GM18867 (cell line): ENCODE measurements around the gene TULP4.
"Not testable (repeated sequence)": the region's sequence is repeated elsewhere in the genome, so short reads cannot be mapped to it uniquely, and the experiment has no call there.

Experiments used
- ATAC-seq: cut with Tn5 transposase; IDR thresholded peaks from one replicate; pipeline ENCODE4 v1.9.1; 2021; ENCODE audit warnings: mild to moderate bottlenecking, moderate library complexity; ENCODE audit not compliant: unreplicated experiment

TULP4 gene

DNA sequence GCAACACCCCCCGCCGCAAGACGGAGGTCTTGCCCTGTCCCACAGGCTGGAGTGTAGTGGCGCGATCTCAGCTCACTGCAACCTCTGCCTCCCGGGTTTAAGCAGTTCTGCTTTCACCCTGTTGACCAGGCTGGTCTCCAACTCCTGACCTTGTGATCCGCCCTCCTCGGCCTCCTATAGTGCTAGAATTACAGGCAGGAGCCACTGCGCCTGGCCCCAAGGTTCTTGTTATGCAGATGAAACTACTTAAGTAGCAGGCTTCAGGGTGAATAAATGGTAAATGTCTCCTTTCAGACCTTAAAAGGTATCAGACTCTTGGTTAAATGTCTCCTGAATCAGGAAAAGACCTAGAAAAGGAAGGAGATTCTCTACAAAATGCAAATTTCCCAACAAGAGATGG, 152.2 kb downstream of the TULP4 start:
- no peak for ATAC-seq

DNA sequence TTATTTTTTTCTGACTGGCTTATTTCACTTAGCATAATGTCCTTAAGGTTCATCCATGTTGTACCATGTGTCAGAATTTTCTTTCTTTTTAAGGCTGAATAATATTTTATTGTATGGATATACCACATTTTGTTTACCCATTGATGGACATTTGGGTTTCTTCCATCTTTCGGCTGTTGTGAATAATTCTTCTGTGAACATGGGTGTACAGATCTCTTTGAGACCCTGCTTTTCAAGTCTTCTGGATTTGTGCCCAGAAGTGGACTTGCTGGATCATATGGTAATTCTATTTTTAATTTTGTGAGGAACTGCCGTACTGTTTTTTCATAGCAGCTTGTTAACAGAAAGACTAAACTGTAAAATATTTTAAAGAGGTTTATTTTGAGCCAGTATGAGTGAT, 153.0 kb downstream of the TULP4 start:
- ATAC-seq = no peak

DNA sequence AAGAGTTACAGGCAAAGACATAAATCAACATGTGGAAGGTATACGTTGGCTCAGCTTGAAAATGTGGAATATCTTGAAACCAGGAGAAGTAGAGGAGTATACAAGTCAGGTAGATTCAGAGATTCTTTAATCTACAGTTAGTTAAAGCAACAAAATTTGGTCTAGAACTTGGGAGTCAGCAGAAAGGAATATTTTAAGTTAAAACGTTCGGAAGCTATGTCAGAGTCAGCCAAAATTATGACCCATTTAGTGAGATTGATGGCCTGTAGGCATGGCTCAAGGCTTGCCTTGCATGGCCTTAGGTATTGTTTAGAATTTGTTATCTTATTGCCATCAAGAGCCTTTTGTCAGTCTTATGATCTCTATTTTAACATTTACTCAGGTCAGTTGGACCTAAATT, 153.5 kb downstream of the TULP4 start:
- ATAC-seq = no peak

DNA sequence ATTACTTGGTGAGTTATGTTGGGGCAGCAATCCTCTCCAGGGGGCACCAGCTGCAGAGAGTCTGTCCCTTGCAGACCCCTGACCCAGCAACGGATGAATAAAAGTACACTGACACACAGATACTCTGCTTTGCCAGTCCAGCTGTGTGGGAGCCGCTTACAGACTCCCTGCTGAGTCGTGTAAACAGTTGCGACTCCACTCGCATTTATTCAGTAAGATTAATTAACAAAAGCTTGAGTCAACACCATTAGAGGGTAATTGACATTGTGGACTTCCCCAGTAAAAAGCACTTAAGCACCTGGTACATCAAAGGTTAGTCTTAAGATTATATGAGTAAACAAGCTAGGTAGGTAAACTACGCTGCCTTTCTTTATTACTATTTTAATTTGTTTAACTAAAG, 155.7 kb downstream of the TULP4 start:
- ATAC-seq = no peak

DNA sequence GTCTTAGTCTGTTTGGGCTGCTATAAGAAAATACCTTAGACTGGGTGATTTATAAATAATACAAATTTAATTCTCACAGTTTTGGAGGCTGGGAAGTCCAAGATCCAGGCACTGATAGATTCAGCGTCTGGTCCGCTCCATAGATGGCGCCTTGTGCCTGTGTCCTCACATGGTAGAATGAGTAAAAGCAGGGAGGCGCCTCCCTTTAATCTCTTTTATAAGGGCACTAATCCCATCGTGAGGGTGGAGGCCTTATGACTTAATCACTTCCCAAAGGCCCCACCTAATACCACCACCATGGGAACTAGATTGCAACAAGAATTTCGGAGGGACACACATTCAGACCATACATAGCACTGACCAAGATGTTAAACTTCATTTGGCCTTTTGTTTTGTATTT, 156.4 kb downstream of the TULP4 start:
- no peak for ATAC-seq

DNA sequence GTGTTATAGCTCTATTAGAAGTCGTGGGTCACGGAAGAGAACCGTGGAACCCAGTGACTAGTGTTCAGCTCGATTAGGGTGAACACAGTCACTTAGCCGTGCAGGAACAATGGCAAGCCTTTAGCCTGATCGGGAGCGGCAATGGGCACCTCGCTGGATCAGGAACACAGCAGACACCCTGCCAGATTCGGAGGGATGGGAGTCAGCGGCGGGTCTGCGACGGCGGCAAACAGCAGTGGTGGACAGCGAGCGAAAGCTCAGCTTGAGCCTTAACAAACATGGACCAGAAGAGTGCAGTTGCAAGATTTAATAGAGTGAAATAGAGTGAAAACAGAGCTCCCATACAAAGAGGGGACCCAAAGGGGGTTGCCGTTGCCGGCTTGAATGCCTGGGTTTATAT, 157.8 kb downstream of the TULP4 start:
- ATAC-seq = not testable (repeated sequence)

DNA sequence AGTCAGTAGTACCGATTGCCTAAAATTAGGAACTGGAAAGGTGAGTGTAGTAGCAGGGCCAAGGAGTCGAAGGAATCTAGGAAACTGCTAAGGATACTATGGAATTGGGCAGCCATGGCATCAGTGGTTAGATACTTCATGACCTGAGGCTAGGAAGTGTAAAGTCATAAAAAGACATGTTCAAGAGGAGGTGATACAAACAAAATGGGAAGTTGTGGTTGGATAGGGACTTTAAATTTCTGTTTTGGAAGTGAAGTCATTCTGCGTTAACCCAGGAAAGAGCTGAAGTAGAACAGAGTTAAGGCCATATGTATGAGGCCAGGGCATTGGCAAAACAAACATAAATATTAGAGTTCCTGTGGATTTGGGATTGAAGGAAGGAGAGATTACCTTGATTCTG, 159.1 kb downstream of the TULP4 start:
- ATAC-seq = no peak

DNA sequence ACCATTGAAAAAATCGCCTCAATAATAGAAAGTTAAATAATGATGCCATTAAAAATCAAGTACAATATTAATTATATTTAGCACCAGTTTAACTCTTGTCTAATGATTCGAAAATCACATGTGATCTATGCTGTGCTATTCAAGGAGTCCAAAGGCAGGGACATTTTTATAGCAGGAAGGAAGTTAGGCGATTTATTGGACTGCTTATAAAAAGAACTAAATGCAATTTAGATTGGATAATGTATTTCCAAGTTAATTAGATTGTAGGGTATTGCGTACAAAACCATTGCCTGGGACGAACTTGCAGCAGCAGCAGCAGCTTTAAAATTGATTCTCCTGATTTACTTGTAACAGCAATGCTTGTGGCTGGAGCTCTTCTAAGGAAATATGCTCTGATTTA, 160.2 kb downstream of the TULP4 start:
- no peak for ATAC-seq

DNA sequence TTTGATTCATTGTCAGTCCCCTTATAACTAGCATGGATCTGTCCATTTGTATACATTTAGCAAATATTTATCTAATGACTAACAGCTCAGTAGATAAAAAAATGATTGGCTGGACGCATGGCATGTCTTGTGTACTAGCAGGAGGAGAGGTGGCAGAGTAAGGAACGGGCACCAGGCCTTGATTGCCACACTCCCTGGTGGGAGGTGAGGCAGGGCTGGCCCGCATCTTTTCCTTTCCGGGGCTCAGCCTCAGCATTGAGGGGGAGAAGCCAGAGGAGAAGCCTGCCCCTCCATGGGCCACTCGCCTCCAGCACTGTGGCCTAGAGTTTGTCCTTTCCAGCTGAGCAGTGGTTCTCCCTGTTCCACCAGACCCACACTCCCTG, 162.7 kb downstream of the TULP4 start:
- ATAC-seq = peak; percentile 7

DNA sequence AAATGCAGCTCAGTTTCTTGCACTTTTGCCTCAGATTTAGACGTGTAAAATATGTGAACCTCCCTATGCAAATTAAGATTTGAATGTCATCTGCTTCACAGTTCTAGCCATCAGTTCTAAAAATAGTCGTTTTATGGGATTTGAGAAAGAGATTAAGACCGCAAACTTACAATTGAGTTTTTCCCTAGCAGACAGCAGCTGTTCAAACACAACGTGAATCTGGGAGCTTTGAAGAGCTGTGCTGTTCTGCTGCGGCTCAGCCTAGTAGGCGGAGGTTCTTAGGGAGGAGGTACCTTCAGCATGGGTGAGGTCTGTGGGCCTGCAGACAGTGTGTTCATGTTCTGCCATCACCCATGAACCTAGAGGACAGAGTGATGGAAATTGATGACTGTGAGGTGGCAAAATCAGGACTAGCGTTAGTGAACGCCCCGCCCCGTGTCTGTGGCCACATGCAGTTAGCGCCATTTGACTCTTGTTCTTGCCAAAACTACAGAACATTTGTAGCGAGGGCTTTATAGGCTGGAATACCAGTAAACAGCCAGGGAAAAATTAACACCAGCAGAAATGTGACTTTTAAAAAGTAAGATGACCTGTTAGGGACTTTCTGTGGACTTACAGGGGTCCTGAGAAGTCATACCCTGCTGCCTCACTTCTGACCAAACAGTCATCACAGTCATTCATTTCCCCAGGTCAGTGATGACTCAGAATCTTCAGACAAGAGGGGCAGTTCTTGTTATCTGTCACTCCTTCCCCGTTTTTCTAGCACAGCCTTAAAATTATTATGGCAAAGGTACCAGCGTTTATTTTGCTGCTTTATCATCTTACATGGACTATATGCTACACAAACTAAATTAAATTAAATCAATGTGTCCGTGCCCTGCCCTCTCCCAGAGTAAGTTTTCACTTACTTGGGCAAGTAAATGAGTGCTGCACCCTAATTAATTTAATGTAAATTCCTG, 163.4 kb downstream of the TULP4 start:
- ATAC-seq = peak; percentile 83

DNA sequence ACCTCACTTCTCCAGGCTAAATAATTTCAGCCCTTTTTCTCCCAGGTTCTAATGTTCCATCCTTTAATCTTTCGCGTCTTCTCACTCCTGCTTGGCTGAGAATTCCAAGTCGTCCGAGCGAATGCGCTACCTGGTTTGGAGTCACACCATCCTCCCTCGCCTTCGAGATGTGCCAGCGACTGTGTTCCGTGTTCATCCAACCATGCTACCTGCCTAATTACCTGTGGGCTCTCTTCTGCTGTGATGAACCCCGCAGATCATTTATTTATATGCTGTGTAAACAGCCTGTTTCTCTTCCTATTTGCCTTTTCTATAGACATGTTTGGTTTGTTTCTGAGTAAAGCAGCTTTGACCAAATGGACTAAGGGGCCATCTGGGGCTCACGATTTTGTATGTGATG, 164.1 kb downstream of the TULP4 start:
- no peak for ATAC-seq

DNA sequence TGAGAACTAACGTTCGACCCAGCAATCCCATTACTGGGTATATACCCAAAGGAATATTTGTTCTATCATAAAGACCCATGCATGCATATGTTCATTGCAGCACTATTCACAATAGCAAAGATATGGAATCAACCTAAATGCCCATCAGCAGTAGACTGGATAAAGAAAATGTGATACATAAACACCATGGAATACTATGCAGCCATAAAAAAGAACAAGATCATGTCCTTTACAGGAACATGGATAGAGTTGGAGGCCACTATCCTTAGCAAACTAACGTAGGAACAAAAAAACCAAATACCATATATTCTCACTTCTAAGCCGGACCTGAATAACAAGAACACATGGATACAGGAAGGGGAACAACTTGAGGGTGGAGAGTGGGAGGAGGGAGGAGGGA, 165.5 kb downstream of the TULP4 start:
- ATAC-seq = not testable (repeated sequence)

DNA sequence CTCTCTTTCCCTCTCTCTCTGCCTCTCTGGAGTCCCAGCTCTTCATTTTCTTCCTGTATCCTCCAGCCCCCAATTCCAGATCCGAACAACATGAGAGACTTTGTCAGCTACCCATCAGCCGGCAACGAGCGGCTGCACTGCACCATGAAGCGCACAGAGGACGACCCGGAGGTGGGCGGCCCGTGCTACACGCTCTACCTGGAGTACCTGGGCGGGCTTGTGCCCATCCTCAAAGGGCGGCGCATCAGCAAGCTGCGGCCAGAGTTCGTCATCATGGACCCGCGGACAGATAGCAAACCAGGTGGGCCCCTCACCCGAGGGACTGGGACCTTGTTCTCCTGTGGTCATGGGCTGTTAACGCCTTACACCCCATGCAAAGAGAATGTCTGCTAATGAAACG, 168.7 kb downstream of the TULP4 start:
- ATAC-seq = no peak

DNA sequence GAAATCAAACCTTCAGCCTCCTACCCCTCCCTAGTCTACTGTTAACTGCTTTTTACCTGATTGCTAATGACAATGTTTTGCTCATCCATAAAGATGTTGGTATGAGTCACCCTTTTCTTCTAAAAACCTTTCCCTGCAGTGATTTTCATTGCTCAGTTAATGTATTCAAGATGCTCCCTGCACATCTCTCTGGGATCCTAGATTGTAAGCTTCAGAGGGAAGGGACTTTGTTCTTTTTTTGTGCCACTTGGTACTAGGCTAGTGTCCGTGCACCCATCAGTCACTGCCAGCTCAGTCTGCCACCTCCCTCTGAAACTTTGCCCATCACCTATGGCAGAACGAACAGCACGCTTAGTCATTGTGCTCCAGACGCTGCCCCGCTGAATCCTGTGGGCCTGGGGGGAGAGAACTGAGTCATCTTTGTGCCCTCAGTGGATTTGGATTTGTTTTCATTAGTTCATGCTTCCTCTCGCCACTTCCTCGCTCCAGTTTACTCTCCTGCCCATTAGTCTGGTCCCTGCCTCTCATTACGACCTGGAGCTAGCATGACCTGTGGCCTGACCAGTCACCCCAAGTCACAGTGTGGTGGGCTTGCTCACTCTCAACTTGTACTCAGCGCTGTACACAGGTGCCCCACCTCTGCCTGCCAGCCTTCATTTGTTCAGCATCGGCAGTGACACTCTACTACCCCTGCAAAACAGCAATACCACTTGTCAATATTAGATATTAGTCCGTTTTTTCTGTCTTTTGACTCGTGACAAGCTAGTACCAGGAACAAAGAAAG, 169.6 kb downstream of the TULP4 start:
- no peak for ATAC-seq

DNA sequence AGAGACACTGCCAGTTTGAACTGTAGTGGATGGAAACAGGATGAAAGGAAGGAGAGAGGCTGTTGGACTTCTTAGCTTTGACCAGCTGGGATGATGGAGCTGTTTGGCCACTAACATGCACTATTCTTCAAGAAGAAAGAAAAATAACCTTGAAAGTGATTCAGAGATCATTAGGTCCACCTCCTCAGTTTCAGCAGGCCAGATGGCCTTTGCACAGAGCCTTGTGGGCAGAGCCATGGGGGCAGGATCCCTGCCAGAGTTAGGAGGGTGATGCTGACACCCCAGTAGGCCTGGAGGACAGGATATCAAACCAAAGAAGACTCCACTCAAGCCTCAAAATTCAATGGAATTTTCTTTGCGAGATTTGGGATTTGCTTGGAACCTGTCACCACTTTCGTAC, 173.2 kb downstream of the TULP4 start:
- ATAC-seq = no peak

DNA sequence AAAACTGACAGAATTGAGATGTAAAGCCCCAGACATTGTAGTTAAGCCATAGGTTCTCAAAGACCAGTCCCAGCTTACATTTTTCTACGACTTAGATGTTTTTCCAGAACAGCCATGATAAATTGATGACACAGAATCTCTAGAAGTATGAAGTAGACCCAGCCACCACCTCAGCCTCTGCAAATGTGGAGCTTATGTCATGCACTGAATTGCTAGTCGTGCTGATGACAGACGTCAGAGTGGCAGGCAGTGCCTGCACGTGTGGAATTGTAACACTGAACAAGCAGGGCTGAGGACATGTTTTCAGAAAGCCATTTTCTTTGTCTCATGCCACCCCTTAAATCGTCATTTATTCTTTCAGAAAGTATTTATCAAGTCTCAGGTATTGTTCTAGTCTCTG, 175.2 kb downstream of the TULP4 start:
- ATAC-seq = no peak

DNA sequence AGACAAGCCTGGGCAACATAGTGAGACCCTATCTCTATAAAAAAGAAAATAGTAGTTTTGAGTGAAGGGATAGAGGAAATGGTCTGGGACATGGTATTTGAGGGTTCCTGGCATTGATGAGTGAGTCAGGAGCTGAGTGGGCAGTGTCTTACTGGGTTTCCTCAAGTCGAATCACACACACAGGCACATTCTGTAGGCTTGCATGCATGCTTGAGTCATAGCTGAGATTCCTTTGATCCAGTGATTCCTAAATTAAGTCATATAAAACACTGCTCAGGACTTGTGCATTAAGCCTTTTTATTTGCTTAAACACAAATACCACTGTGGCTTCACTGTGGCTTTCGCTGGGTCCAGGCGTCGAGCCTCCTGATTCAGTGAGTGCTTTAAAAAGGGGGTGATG, 175.8 kb downstream of the TULP4 start:
- no peak for ATAC-seq

DNA sequence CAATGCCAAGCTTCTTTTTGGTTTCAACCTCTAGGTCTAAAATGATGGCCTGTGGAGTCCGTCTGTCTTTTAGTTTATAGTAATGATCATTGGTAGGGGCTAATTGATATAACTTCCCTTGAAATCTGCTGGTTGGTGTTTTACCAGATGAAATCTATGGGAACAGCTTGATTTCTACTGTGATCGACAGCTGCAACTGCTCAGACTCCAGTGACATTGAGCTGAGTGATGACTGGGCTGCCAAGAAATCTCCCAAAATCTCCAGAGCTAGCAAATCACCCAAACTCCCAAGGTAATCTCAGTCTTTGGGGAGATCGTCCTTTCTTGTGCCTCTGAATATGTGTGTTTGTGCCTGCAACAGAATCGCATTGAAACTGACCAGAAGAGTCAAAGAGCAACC, 177.2 kb downstream of the TULP4 start:
- no peak for ATAC-seq

DNA sequence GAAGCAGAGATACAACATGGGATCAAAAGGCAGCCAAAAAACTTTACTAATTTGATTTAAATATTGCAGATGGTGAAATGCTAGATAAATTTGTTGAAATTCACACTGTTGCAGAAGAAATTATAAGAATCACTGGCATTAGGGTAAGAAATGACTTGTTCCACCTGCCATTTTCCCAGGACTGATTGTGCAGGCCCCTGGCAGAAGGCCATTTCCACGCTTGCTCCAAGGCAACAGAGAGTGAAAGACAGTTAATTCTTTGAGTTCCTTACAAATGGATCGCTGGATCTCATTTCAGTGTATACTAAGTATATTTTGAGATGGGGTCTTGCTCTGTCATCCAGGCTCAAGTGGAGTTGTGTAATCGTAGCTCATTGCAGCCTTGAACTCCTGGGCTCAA, 180.6 kb downstream of the TULP4 start:
- no peak for ATAC-seq

DNA sequence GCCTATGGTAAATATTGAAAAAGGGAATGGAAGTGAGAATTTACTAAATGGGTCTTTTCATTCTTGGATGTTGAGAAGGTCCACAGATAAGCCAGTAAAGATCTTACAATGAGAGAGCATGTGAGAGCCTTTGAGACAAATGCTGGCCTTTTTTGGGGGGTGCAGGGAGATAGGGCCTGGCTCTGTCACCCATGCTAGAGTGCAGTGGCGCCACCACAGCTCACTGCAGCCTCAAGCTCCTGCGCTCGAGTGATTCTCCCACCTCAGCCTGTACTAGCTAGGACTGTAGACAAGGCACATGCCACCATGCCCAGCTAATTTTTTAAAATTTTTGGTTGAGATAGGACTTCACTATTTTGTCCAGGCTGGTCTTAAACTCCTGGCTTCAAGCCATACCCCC, 184.4 kb downstream of the TULP4 start:
- ATAC-seq = no peak

DNA sequence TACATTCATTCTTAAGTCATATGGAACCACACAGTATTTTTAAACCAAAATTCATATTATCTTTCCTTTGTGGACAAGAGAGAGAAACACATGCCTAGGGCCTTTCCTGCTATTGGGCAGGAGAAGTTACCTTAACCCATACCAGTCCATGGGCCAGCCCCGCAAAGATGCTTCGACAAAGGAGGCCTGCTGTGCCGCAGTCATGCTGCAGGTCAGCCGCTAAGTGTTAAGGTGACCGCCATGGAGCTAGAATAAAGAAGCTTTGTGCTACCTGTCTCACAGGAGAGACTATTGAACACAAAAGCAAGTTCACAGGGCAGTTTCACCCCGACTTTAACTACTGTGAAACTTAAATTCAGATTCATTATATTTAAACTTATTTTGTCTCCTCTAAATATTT, 185.4 kb downstream of the TULP4 start:
- no peak for ATAC-seq

DNA sequence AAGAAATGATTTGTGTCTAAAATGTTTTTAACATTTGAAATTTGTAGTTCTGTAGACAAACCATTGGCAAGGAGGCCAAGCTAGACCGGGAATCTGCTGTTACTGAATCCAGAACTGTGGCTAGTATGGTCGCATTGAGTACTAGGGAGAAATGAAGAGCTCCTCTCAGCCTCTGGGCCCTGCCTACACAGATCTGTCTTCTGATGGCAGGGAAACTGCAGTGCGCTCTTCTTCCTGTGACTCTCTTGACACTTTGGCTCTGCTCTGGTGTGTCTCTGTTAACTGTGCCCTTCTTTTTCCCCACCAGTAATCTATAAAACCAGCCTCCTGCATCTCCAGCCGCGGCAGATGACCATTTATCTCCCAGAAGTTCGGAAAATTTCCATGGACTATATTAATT, 186.1 kb downstream of the TULP4 start:
- ATAC-seq = no peak
